Measurements from ENCODE around the gene ARSA. TPM values are rescaled to one million over a fixed set of nuclear protein-coding genes. Genes with fewer than 3 reads are reported as not detected.

Gene ARSA
- total RNA-seq, 1 experiment from 2014 or later, result 10.3 TPM

DNA sequence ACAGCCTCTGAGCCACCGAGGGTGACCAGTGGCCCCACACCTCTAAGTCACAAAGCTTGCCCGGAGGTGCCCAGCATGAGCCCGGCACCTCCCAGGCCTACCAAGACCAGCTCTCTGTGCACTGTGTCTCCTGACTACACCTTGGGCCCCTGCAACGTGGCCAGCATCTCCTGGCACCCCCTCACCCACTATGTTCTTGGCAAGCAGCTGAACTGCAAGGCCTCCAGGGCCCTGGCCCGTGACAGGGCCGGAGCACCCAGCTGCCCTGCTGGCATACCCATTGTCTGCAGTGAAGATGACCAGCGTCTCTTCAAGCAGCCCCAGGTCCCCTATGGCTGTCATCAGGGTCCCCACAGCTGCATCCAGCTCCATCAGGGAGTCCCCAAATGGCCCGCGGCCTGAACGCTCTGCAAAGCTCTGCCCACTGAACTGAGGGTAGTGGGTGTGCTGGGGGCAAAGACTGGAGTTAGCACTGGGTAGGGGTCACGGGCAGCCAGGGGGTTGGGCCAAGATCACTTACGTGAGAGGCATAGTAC is 1.6 kb downstream of the ARSA start:
- Histone ChIP-seq H3K56ac (ENCODE audit: insufficient read length, low read depth, low read length) (no peak overlapping the region), H2BK5ac (ENCODE audit: insufficient read length, low read length) (no peak overlapping the region), H3K9ac (ENCODE audit: extremely low read depth, insufficient read length, low read length) (no peak overlapping the region), H3K9me3 (ENCODE audit: control insufficient read depth, low read depth, low read length) (no peaks in the 10 kb centered on the region), H3K79me1 (ENCODE audit: insufficient read depth, low read depth, low read length, poor library complexity, severe bottlenecking) (no peaks in the 10 kb centered on the region), H3K23ac (ENCODE audit: insufficient read length, low read depth, low read length) (no peak overlapping the region), H2BK20ac (ENCODE audit: low read depth, low read length, poor library complexity, severe bottlenecking) (no peak overlapping the region), H3K4me2 (ENCODE audit: insufficient read depth, insufficient read length, low read length) (no peak overlapping the region), H4K8ac (replicated peaks; ENCODE audit: insufficient read length, low read depth, low read length) (no peak overlapping the region), H3K14ac (ENCODE audit: insufficient read depth, low read length) (no peak overlapping the region), H3K18ac (ENCODE audit: insufficient read length, low read depth, low read length) (no peak overlapping the region), H4K20me1 (ENCODE audit: control insufficient read depth, insufficient read depth, insufficient read length) (peaks cover 2% of the 10 kb centered on the region), H2BK15ac (ENCODE audit: low read depth, low read length) (no peak overlapping the region), H3K27ac (ENCODE audit: insufficient read length, low read depth, low read length) (no peak overlapping the region), H2BK12ac (ENCODE audit: insufficient read length, low read depth, low read length) (no peak overlapping the region), H4K91ac (ENCODE audit: insufficient read length, low read depth, low read length) (no peak overlapping the region), H3K23me2 (ENCODE audit: insufficient read length, low read depth, low read length, poor library complexity, severe bottlenecking) (peaks cover 18% of the 10 kb centered on the region), H2AFZ (ENCODE audit: low read length) (no peak overlapping the region), H4K5ac (ENCODE audit: insufficient read length, low read depth, low read length) (no peak overlapping the region), H3K27me3 (ENCODE audit: insufficient read depth, low read length) (peaks cover 7% of the 10 kb centered on the region; the same call in 1 of the 2 replicates), H3K4ac (ENCODE audit: low read depth, low read length) (no peak overlapping the region), H3K79me2 (ENCODE audit: insufficient read depth, low read length) (no peaks in the 10 kb centered on the region), H3T11ph (ENCODE audit: low read length) (no peak overlapping the region), H3K4me1 (ENCODE audit: insufficient read depth, low read length) (peaks cover 9% of the 10 kb centered on the region), H2BK120ac (ENCODE audit: low read depth, low read length, poor library complexity, severe bottlenecking) (no peak overlapping the region), H2AK5ac (ENCODE audit: insufficient read length, low read length) (no peak overlapping the region)
- H3K27ac Mint-ChIP-seq, result no peak overlapping the region
- H3K4me3 Mint-ChIP-seq, result peak overlapping the region; percentile 38 to 60; a peak in 4 of 5 replicates
- H3K36me3 Mint-ChIP-seq (ENCODE audit: insufficient read depth in 1 of 3, low read depth in 3 of 3), result peaks cover 0 to 3% (median 0%) of the 10 kb centered on the region in 3 experiments; a peak in 2 of 7 replicates
- H3K27me3 Mint-ChIP-seq (ENCODE audit: low read depth), result peaks cover 27% of the 10 kb centered on the region
- H3K9me3 Mint-ChIP-seq, result no peaks in the 10 kb centered on the region
- TF ChIP-seq CTCF (conservative IDR thresholded peaks at IDR 0.05), result no peak; the same call in 2 of the 3 replicates
- DNase-seq, result peak; percentile 17
- H3K4me1 Mint-ChIP-seq, result peaks cover 15 to 21% of the 10 kb centered on the region in 2 experiments
- no CpG with 5 or more reads among the region's 12 CpGs for WGBS (ENCODE audit: extremely low coverage, insufficient read length, low lambda C conversion rate)

Measured in H9 (cell line).